Measurements from ENCODE around the gene SERINC2. TPM values are rescaled to one million over a fixed set of nuclear protein-coding genes. Genes with fewer than 3 reads are reported as not detected.

SERINC2 gene
- total and polyA plus RNA-seq, 2 of the 4 experiments (the other 2 are of a cell fraction) = 2.0 to 59.5 TPM

DNA sequence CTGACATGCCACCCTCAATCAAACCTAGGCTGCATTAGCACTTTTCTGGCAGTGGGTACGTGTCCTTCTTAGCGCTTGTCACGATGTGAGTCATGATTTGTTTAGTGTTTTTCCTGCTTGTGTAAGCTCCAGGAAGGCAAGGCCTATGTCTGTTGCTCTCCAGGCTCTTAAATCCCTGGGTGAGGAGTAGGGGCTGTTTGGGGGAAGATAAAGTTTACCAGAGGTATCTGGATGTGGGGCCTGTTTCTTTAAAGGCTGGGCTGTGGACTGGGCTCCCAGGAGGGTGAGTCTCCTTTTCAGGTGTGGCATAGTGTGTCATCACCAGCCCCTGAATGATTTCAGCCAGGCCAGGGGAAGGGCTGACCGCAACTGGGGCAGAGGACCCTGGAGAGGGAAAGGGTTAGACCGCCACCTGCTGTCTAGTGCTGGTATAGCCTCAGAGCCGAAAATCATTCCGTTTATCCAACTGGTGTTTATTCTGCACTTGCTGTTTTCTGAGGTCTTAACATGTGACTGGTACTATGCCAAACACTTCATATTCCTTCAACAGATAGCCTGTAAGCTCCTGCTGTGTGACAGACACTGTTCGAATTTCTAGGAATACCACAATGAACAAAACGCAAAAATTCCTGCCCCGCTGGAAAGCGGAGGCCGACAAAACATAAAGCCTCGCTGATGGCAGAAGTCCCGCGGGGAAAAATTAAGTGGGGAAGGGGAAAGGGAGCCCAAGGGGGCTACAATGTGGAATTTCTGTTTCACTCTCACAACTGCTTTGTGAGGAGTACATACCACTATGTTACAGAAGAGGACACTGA, 9.7 kb downstream of the SERINC2 start:
- Histone ChIP-seq H4K8ac (ENCODE audit: low read depth in 2 of 2, low read length in 2 of 2) (peak overlapping the region in 1 of 2 experiments; percentile 14; a peak in 1 of 4 replicates), H3K27me3 (ENCODE audit: control insufficient read depth, insufficient read depth, low read length) (no peaks in the 10 kb centered on the region), H3K23ac (ENCODE audit: low read depth, low read length) (no peak overlapping the region), H3K56ac (ENCODE audit: extremely low read depth, insufficient read depth, low read length) (peak overlapping the region; percentile 2; the same call in 1 of the 2 replicates), H3K9me1 (ENCODE audit: insufficient read depth, low read length) (peaks cover 3% of the 10 kb centered on the region; the same call in 1 of the 2 replicates), H3K4me3 (ENCODE audit: insufficient read depth, low read depth, low read length) (no peak overlapping the region), H2BK5ac (ENCODE audit: low read depth, low read length, poor library complexity, severe bottlenecking) (peak overlapping the region; percentile 74), H3K9ac (ENCODE audit: low read depth, low read length) (no peak overlapping the region), H4K91ac (ENCODE audit: insufficient read depth, low read depth, low read length) (no peak overlapping the region), H4K5ac (ENCODE audit: low read depth, low read length) (no peak overlapping the region), H3K4ac (ENCODE audit: low read depth, low read length) (peak overlapping the region; percentile 38), H3K27ac (ENCODE audit: insufficient read depth, low read length) (peak overlapping the region; percentile 24; the same call in 1 of the 2 replicates), H4K20me1 (ENCODE audit: insufficient read depth, low read length) (peaks cover 27% of the 10 kb centered on the region), H3K18ac (ENCODE audit: low read depth, low read length) (no peak overlapping the region), H2AFZ (replicated peaks; ENCODE audit: low read length, poor library complexity) (peak overlapping the region; percentile 68), H2AK5ac (ENCODE audit: low read depth, low read length) (0 out of 2 replicates have a peak overlapping the region, but pooled peaks have one; percentile 13), H2BK15ac (ENCODE audit: low read depth, low read length) (no peak overlapping the region), H3K4me2 (ENCODE audit: low read depth, low read length) (peak overlapping the region; percentile 3; the same call in 1 of the 2 replicates), H3K36me3 (ENCODE audit: control insufficient read depth, insufficient read depth, low read length) (peaks cover 20% of the 10 kb centered on the region; the same call in 1 of the 2 replicates), H2BK20ac (ENCODE audit: low read depth, low read length) (0 out of 2 replicates have a peak overlapping the region, but pooled peaks have one; percentile 8), H3K4me1 (ENCODE audit: control insufficient read depth, insufficient read depth, low read length) (peaks cover 10% of the 10 kb centered on the region), H2AK9ac (replicated peaks; ENCODE audit: low read depth, low read length, poor library complexity) (peak overlapping the region; percentile 1), H3K9me3 (ENCODE audit: control insufficient read depth, insufficient read depth, low read length) (no peaks in the 10 kb centered on the region), H2BK120ac (ENCODE audit: low read depth, low read length) (peak overlapping the region; percentile 30; the same call in 1 of the 2 replicates), H3K14ac (replicated peaks; ENCODE audit: low read depth, low read length) (no peak overlapping the region), H3K79me1 (ENCODE audit: low read depth in 1 of 2, low read length in 2 of 2) (peaks cover 2 to 38% of the 10 kb centered on the region in 2 experiments; a peak in 2 of 4 replicates)
- ChIA-PET CTCF (interaction anchor here (0.5 to 5.2 kb wide), 10 partner anchors 9 to 366 kb away, joined by 3 to 61 read pairs (median 4); no protein-coding TSS in a partner anchor), POLR2A (ENCODE audit: unreplicated experiment) (no interaction called here)
- peak; percentile 90 for DNase-seq
- intact Hi-C loops (cut with micrococcal nuclease) (loop anchor here (1.0 kb wide), 4 partner anchors 28 to 238 kb away; partner anchors contain the start of gene SNRNP40), dilution Hi-C loops (cut with HindIII; ENCODE audit: low sequenced_read_pairs, unreplicated experiment) (no loop called here), in situ Hi-C loops (cut with MboI; ENCODE audit: low sequenced_read_pairs) (loop anchor here (10.0 kb wide), 1 partner anchor 238 kb away; no protein-coding TSS in a partner anchor)
- peak; percentile 94 for ATAC-seq (ENCODE audit: low read depth)
- no CpG with 5 or more reads among the region's 15 CpGs for WGBS, 2 experiments (ENCODE audit: extremely low coverage in 2 of 2, insufficient read length in 1 of 2)
- TF ChIP-seq, protein P1, sequence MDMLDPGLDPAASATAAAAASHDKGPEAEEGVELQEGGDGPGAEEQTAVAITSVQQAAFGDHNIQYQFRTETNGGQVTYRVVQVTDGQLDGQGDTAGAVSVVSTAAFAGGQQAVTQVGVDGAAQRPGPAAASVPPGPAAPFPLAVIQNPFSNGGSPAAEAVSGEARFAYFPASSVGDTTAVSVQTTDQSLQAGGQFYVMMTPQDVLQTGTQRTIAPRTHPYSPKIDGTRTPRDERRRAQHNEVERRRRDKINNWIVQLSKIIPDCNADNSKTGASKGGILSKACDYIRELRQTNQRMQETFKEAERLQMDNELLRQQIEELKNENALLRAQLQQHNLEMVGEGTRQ (IDR thresholded peaks at IDR 0.05; ENCODE audit: low read depth, low read length) = 0 out of 2 replicates have a peak, but pooled peaks have one; percentile 10
- TF ChIP-seq CEBPB (IDR thresholded peaks at IDR 0.05; ENCODE audit: low read depth, low read length) = peak; percentile 73
- TF ChIP-seq RFX5 (IDR thresholded peaks at IDR 0.05; ENCODE audit: low read depth, low read length) = no peak
- TF ChIP-seq FOS (IDR thresholded peaks at IDR 0.05; ENCODE audit: low read depth, low read length) = peak; percentile 66
- TF ChIP-seq MAZ (IDR thresholded peaks at IDR 0.05; ENCODE audit: borderline replicate concordance, low read depth, low read length) = peak; percentile 38; the same call in 1 of the 2 replicates
- TF ChIP-seq RAD21 (IDR thresholded peaks at IDR 0.05; ENCODE audit: low read length) = peak; percentile 97
- 0 out of 2 replicates have a peak, but pooled peaks have one; percentile 36 for TF ChIP-seq BHLHE40 (IDR thresholded peaks at IDR 0.05; ENCODE audit: low read depth, low read length)
- TF ChIP-seq, protein P2, sequence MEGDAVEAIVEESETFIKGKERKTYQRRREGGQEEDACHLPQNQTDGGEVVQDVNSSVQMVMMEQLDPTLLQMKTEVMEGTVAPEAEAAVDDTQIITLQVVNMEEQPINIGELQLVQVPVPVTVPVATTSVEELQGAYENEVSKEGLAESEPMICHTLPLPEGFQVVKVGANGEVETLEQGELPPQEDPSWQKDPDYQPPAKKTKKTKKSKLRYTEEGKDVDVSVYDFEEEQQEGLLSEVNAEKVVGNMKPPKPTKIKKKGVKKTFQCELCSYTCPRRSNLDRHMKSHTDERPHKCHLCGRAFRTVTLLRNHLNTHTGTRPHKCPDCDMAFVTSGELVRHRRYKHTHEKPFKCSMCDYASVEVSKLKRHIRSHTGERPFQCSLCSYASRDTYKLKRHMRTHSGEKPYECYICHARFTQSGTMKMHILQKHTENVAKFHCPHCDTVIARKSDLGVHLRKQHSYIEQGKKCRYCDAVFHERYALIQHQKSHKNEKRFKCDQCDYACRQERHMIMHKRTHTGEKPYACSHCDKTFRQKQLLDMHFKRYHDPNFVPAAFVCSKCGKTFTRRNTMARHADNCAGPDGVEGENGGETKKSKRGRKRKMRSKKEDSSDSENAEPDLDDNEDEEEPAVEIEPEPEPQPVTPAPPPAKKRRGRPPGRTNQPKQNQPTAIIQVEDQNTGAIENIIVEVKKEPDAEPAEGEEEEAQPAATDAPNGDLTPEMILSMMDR (conservative IDR thresholded peaks at IDR 0.05; ENCODE audit: low read depth, low read length) = peak; percentile 94
- TF ChIP-seq SMC3 (IDR thresholded peaks at IDR 0.05; ENCODE audit: low read depth, low read length) = peak; percentile 92
- TF ChIP-seq MAFK (IDR thresholded peaks at IDR 0.05; ENCODE audit: low read depth, low read length) = no peak
- no TSS peak for BruUV-seq (replicated peaks)

Measured in IMR-90 (cell line).